HEK293 (cell line): ENCODE data around the gene PRKAR2B.

Source experiments
- ATF2 ChIP-seq: fragments of 450-650 bp; formaldehyde crosslinking; IDR thresholded peaks from 2 replicates; pipeline ENCODE4 v1.5.1; 2016; ENCODE audit warnings: missing biosample characterization, missing genetic modification characterization, low read depth
- KLF7 ChIP-seq: fragments of 450-650 bp; formaldehyde crosslinking; IDR thresholded peaks from 2 replicates; pipeline ENCODE4 v1.5.1; 2016; ENCODE audit warnings: missing biosample characterization, missing genetic modification characterization, borderline replicate concordance
- OSR2 ChIP-seq: fragments of 450-650 bp; formaldehyde crosslinking; IDR thresholded peaks from 2 replicates; pipeline ENCODE4 v1.5.1; 2016; ENCODE audit warnings: missing biosample characterization, missing genetic modification characterization
- PRDM2 ChIP-seq: fragments of 450-650 bp; formaldehyde crosslinking; IDR thresholded peaks from 2 replicates; pipeline ENCODE4 v1.5.1; 2016; ENCODE audit warnings: missing biosample characterization, missing genetic modification characterization, borderline replicate concordance
- SP7 ChIP-seq: fragments of 450-650 bp; formaldehyde crosslinking; IDR thresholded peaks from 2 replicates; pipeline ENCODE4 v1.5.1; 2016; ENCODE audit warnings: missing biosample characterization, missing genetic modification characterization
- TRIM28 ChIP-seq: IDR thresholded peaks from 2 replicates; pipeline ENCODE4 v1.6.1; 2011; ENCODE audit warnings: low read length, control low read depth, borderline replicate concordance
- TSHZ1 ChIP-seq: fragments of 450-650 bp; formaldehyde crosslinking; IDR thresholded peaks from 2 replicates; pipeline ENCODE4 v1.5.1; 2016; ENCODE audit warnings: missing biosample characterization, missing genetic modification characterization, borderline replicate concordance
- ZNF16 ChIP-seq: fragments of 450-650 bp; formaldehyde crosslinking; IDR thresholded peaks from 2 replicates; pipeline ENCODE4 v1.5.1; 2016; ENCODE audit warnings: low read depth, missing biosample characterization, missing genetic modification characterization
- ZNF202 ChIP-seq: fragments of 450-650 bp; formaldehyde crosslinking; IDR thresholded peaks from 2 replicates; pipeline ENCODE4 v1.5.1; 2016; ENCODE audit warnings: missing biosample characterization, missing genetic modification characterization, borderline replicate concordance
- ZNF221 ChIP-seq: fragments of 450-650 bp; formaldehyde crosslinking; IDR thresholded peaks from 2 replicates; pipeline ENCODE4 v1.5.1; 2017; ENCODE audit warnings: missing biosample characterization, missing genetic modification characterization, borderline replicate concordance
- ZNF223 ChIP-seq: fragments of 450-650 bp; formaldehyde crosslinking; IDR thresholded peaks from 2 replicates; pipeline ENCODE4 v1.5.1; 2016; ENCODE audit warnings: missing biosample characterization, missing genetic modification characterization
- ZNF311 ChIP-seq: fragments of 450-650 bp; formaldehyde crosslinking; IDR thresholded peaks from 2 replicates; pipeline ENCODE4 v1.5.1; 2017; ENCODE audit warnings: missing biosample characterization, missing genetic modification characterization, borderline replicate concordance
- ZNF362 ChIP-seq: fragments of 450-650 bp; formaldehyde crosslinking; IDR thresholded peaks from 2 replicates; pipeline ENCODE4 v1.5.1; 2016; ENCODE audit warnings: missing biosample characterization, missing genetic modification characterization
- ZNF416 ChIP-seq: fragments of 450-650 bp; formaldehyde crosslinking; IDR thresholded peaks from 2 replicates; pipeline ENCODE4 v1.5.1; 2016; ENCODE audit warnings: missing biosample characterization, missing genetic modification characterization
- ZNF548 ChIP-seq: fragments of 450-650 bp; formaldehyde crosslinking; IDR thresholded peaks from 2 replicates; pipeline ENCODE4 v1.5.1; 2016; ENCODE audit warnings: missing biosample characterization, missing genetic modification characterization

The PRKAR2B gene

GRCh38 chr7:107007007-107007891, 37.3 kb upstream of the PRKAR2B start (continued):
- no peak for TF ChIP-seq PRDM2
- no peak for TF ChIP-seq OSR2 (tag by site-specific recombination)
- TF ChIP-seq ZNF223, result no peak
- TF ChIP-seq TSHZ1 (tag by site-specific recombination), result no peak
- TF ChIP-seq ZNF416 (tag by site-specific recombination), result no peak
- TF ChIP-seq ZNF311, result no peak
- no peak for TF ChIP-seq ZNF362
- no peak for TF ChIP-seq TRIM28
- no peak for TF ChIP-seq ZNF16 (tag by site-specific recombination)
- no peak for TF ChIP-seq SP7 (tag by site-specific recombination)
- no peak for TF ChIP-seq ZNF548 (tag by site-specific recombination)
- TF ChIP-seq KLF7 (tag by site-specific recombination), result no peak
- TF ChIP-seq ZNF221 (tag by site-specific recombination), result no peak
- no peak for TF ChIP-seq ZNF202 (tag by site-specific recombination)
- TF ChIP-seq ATF2 (tag by site-specific recombination), result no peak
